ENCODE results near the gene MED14.

The MED14 gene

DNA sequence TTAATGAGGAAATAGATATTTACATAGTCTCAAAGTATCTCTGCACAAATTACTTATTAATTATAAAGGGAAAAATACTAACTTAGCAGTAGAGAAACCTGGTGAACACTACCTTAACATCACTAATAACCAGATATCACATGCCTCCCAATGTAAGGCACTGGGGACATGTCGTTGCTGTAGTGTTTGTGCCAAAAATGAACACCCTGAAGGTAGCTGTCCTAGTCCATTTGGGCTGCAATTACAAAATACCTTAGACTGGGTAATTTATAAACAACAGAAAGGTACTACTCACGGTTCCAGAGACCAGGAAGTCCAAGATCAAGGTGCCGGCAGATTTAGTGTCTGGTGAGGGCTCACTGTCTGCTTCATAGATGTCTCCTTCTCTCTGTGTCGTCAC is 122.8 kb downstream of the MED14 start:
- no peak for DNase-seq (ENCODE audit: low read depth in 2 of 2)

DNA sequence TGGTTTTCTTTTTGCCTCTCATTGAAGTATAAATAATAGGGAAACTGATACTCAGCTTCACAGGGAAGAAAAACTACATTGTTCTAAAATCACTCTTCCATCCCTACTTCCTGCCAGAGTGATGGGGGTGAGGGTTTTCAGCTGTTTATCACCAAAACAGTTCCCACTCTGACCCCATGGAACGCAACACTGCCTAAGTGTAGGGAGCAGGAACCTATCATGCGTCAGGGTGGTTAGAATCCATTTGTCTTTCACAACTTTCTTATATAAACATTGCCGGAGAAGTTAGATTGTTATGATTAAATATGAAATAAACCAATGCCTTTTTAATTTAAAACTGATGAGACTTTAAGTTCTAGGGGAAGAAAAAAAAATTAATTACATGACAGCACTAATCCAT is 128.0 kb downstream of the MED14 start:
- no peak for DNase-seq (ENCODE audit: low read depth in 2 of 2)

GRCh38 chrX:40603446-40603845 is 131.9 kb downstream of the MED14 start:
- no peak for DNase-seq (ENCODE audit: low read depth in 2 of 2)
